Activated gamma-delta T cell treated with Interleukin-2 at 50 U/mL for 16 hours (primary cell): ENCODE results near the gene RABGAP1L.
"Not testable (repeated sequence)": the region's sequence is repeated elsewhere in the genome, so short reads cannot be mapped to it uniquely, and the experiment has no call there.

Source experiments
- DNase-seq: peaks from one replicate; pipeline ENCODE4 v3.0.0-alpha.2; 2020

The RABGAP1L gene

DNA sequence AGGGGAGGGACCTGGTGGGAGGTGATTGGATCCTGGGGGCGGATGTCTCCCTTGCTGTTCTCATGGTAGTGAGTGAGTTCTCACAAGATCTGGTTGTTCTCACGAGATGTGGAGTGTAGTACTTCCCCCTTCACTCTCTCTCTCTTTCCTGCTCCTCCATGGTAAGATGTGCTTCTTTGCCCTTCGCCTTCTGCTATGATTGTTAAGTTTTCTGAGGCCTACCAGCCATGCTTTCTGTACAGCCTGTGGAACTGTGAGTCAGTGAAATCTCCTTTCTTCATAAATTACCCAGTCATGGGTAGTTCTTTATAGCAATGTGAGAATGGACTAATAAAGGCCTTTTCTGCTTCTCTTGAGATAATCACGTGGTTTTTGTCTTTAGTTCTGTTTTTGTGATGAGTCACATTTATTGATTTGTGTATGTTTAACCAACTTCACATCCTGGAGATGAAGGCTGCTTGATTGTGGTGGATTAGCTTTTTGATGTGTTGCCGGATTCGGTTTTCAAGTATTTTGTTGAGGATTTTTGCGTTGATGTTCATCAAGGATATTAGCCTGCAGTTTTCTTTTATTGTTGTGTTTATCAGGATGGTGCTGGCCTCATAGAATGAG is 45.5 kb downstream of the RABGAP1L start:
- no peak for DNase-seq

DNA sequence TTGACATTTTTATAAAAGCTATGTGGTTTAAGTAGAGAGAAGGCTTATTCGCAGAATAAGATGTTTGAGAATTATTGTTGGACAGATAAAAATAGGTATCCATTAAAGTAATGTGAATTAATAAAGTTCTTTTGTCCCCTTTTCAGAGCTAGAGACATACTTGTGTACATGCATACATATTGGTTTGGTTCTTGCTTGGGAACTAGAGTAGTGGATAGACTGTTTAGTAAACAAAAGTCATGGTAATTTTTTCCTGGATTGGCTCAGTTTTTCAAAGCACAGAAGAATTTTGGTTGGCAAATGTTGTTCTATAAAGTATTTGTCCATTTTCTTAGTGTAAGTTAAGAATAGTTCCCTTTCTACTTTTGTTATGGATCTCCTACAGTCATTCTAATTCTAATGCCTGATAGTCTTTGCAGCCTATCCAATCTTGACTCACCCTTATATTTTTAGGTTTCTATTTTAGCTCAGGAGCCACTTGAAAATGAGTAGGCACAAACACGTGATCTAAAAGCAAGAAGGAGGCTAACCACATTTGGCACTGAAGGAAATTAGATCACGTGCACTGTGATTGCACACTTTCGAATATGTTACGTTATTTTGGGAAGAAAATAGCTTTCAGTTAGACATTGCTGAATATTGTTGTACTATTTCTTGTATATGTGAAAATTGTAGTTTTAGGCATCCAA is 47.0 kb downstream of the RABGAP1L start:
- no peak for DNase-seq

DNA sequence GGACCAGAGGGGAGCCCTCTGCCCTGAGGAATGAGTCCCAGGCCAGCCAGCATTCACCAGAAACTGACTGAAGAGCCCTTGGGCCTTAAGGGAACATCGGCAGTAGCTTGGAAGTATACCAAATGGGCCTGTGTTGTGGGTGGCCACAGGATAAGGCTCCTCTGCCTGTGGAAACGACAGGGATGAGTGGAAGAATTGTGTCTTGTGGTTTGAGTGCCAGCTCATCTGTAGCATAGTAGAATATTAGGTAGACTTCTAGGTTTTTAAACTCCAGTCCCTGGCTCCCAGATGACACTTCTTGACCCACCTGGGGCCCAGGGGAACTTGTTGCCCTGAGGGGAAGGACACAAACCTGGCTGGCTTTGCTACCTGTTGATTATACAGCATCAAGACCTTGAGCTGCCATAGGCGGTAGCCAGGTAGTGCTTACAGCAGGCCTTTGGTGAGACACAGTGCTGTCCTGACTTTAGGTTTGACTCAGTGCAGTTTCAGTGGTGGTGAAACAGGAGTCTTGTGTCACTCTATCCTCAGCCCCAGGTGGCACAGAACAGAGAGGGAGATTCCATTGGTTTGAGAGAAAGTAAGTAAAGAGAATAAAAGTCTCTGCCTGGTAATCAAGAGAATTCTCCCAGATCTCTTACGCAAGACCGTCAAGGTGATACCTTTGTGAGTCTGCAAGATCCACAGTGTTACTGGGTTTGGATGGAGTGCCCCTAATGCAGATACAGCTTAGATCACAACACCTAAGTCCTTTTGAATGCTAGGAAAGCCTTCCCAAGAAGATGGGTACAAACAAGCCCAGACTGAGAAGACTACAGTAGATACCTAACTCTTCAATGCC is 50.2 kb downstream of the RABGAP1L start:
- DNase-seq, result no peak

DNA sequence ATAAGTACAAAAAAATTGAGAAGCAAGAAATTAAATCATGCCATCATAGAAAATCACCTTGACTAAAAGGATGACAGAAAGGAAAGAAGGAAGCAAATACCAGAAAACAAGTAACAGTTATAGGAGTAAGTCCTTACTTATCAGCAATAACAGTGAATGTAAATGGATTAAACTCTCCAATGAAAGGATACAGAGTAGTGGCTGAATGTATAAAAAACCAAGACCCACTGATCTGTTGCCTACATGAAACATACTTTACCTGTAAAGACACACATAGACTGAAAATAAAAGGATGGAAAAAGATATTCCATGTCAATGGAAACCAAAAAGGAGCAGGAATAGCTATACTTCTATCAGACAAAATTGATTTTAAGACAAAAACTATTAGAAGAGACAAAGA is 52.2 kb downstream of the RABGAP1L start:
- no peak for DNase-seq

DNA sequence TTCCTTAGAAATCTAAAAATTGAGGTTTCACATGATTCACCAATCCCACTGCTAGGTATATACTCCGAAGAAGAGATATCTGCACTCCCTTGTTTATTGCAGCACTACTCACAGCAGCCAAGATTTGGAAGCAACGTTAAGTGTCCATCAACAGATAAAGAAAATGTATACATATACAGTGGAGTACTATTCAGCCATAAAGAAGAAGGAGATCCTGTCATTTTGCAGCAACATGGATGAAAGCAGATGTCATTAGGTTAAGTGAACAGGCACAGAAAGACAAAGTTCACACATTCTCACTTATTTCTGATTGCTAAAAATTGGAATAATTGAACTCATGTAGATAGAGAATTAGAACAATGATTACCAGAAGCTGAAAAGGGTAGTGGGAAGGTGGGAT is 56.4 kb downstream of the RABGAP1L start:
- no peak for DNase-seq

DNA sequence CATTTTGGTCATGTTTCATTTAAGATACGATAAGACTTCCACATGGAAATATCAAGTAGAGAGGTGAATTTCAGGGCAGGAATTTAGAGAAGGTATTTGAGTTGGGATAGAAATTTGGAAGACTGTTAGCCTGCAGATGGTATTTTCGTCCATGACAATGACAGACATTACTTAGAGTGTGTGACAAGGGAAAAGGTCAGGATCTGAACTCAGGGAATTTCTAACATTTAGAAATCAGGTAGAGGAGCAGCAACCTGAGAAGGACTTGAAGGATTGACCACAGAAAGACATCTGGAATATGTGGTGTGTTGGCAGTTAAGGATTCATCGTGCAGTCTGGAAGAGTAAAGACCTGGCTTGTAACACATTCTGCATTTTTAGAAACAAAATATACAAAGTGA is 57.9 kb downstream of the RABGAP1L start:
- no peak for DNase-seq

DNA sequence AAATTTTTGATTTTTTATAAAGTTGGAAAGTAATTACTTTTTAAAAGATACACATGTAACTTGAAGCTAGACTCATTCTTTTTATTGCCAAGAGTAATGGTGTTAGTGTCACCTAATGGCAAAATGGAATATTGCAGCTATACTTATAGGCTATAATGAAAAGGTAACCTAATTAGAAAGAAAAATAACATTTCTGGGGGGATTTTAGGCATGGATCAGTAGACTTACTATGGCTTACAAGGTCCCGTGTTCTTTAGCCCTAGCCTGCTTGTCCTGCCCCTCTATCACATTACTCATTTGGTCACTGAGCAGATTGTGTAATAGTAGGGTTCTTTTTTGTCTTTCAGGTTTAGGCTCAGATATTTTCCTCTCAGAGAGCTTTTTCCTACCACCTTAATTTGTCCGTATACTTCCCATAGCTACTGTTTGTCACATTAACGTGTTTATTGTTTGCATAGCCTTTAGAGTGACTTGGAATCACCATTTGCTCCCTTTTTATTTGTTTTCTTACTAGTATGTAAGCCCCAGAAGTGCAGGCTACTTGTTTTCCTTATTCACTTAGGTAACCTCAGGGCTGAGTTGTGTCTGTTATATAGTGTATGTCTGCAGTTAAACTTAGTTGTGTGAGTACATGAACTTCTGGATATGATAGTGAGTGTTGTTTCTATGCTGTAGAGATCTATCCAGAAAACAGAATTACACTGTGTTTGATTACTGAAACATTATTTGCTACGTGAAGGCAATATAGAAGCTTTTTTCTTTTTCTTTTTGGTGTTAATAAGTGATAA is 58.7 kb downstream of the RABGAP1L start:
- DNase-seq, result no peak

DNA sequence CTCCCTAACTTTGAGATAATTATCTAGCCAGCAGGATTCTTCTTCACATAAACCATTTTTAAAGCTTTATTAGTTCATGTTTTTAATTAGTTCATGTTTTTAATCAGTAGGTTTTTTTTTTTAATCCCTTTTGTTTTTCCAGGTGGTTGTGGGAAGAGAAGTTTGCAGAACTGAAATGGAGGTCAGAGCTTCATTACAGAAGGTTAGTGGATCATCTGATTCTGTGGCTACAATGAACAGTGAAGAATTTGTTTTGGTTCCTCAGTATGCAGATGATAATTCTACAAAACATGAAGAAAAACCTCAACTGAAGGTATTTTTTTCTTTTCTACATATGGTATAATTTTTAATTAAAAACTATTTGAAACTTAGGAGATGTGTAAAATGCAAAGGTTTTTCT is 59.7 kb downstream of the RABGAP1L start:
- no peak for DNase-seq

DNA sequence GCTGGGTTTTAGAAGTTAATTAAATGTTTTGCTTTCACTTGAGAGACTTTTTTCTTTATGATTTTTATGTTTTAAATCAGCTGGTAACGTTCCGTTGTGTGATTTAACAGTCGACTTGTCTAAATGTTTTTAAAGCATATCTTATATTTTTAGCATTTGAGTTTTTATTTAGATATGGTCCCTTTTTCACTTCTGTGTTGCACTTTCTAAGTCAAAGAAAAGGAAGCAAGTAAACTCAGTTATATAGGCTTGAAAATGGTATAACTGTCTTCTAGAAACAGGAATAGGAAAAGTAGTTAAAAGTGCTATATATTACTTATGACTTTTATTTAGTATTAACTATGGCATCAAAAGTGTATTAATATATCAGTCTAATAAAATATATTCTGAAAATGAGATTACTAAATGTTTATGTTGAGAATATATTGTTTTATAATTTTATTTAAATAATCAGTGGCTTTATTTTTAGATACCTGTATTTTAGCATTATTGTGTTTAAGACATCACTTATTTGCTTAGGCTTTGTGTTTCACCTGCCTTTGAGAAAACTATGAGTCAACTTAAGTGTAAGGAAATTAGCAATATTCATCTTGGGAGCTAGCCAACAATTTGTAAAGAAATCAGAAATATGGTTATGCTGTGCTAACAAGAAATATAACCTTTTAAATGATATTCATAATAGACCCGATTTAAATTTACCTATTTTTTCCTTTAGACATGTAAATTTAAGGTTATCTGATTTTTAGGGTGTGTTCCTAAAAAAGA is 60.5 kb downstream of the RABGAP1L start:
- no peak for DNase-seq

DNA sequence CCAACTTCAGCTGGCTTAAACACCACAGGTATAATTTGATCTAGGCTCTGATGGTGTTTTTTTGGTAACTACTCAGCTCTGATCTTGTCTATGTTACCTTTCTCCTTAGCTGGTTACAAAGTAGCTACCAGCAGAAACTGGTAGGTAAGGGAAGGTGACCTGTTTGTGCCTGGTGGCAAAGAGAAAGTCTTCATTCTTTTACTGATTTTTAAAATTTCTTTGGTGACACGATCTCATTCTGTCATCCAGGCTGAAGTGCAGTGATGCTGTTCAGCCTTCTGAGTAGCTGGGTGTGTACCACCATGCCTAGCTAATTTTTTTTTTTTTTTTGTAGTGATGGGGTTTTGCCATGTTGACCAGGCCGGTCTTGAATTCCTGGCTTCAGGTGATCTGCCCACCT is 62.4 kb downstream of the RABGAP1L start:
- DNase-seq, result no peak

DNA sequence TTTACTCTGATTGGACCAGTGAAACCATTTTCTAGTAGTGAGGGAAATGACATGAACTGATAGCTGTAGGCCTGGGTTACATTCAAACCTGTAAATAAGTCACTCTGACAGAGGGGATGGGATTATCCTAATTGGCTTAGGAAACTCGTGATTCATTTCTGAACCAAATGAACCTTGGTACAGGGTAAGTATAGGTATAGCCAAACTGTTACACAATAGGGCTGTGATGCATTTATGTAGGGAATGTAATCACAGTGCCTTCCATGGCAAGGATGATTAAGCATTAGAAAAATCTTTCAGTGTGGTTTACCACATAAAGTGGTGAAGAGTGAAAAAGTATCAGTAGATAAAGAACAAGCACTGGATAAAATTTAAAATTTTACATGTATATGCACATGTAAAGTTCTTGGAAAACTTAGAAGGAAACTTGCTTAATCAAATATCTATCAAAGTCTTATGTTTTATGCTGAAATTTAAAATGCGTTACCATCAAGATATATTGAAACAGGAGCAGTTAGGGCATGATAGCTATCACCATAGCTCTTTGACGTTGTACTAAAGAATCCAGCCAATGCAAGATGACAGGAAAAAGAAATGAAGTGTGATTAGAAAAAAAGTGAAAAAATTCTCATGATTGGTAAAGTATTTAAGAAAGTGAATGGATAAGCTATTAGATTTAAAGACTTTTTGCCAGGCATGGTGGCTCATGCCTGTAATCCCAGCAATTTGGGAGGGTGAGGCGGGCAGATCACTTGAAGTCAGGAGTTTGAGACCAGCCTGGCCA is 63.0 kb downstream of the RABGAP1L start:
- no peak for DNase-seq

DNA sequence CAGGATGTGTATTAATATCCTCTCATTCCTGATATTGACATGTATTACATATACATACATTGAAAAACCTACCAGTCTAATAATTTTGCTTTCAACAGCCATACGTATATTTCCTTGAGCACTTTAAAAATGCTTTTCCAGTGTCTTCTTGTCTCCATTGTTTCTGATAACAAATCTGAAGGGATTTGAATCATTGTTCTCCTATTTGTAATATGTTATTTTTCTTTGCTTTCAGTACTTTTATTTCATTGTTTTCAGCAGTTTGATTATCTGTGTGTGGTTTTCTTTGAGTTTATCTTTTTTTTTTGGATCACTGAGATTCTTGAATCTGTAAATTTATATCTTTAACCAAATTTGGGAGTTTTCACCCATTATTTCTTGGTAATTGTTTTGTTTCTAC is 65.3 kb downstream of the RABGAP1L start:
- no peak for DNase-seq

DNA sequence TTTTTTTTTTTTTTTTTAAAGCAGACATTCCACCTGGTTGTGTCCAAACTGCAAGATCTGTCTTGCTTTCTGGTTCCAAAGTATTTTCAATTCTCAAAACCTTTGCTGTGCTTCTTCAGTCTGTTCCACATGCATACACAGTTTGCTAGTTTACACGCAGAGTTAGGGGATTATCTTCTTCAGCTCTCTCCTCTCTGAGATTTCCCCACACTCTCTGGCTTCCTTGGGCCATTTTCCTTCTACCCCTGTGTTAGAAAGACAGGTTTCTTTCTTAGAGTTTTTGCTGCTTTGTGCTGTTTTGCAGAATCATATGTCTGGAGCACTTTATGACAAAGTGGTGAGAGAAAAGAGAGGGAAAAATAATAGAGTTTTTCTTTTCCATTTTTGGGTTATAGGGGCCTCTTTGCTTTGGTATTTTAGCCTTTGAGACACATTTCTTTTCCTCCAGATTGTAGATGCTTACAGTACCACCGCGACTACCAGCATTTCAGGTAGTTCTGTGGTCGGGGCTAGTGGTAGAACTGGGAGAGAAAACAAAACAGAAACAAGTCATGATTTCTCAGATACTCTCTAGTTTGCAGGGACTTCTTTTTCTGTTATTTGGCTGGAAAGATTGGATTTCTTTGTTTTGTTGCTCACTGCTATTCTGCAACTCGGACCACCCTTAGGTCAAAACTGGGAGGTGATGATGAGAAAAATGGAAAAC is 66.3 kb downstream of the RABGAP1L start:
- DNase-seq, result no peak

DNA sequence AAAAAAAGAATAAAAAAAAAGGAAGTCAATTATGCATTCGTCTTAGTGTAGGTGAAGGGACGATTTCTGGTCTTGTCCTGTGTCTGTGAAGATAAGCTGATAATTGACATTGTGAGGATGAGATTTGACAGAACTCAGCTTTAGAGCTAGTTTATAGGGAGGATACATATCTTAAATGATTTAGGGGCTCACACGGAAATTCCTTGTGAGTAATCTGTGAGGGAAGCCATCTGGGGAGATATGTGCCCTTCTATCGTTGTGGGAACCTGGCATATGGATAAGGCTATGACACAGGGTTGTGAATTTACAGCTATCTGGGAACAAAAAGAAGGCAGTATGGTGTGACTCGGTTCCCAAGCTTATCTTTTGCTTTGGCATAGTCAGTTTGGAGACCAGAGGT is 71.1 kb downstream of the RABGAP1L start:
- no peak for DNase-seq

DNA sequence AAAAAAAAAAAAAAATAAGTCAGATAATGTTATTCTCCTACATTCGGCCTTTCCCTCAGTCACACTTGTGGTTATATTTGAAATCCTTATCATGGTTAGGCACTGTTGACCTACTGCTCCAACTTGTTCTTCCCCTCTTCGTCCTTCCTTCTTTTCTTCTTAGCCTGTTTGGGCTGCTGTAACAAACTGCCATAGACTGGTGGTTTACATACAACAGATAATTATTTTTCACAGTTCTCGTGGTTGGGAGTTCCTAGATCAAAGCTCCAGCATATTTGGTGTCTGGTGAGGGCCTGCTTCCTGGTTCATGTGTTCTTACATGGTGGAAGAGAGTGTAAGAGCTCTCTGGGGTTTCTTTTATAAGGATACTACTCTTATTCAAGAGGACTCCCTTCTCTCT is 73.4 kb downstream of the RABGAP1L start:
- DNase-seq, result no peak

DNA sequence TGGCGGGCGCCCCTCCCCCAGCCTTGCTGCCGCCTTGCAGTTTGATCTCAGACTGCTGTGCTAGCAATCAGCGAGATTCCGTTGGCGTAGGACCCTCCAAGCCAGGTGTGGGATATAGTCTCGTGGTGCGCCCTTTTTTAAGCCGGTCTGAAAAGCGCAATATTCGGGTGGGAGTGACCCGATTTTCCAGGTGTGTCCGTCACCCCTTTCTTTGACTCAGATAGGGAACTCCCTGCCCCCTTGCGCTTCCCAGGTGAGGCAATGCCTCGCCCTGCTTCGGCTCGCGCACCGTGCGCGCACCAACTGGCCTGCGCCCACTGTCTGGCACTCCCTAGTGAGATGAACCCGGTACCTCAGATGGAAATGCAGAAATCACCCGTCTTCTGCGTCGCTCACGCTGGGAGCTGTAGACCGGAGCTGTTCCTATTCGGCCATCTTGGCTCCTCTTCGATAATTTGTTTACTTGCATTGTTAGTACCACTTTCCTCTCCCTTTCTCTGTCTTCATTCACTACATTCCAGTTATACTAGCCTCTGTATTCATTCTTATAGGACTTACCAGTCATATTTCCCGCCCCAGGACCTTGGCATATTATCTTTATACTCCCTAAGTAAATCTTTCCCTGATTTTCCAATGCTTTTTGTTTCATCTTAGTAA is 79.7 kb downstream of the RABGAP1L start:
- not testable (repeated sequence) for DNase-seq

DNA sequence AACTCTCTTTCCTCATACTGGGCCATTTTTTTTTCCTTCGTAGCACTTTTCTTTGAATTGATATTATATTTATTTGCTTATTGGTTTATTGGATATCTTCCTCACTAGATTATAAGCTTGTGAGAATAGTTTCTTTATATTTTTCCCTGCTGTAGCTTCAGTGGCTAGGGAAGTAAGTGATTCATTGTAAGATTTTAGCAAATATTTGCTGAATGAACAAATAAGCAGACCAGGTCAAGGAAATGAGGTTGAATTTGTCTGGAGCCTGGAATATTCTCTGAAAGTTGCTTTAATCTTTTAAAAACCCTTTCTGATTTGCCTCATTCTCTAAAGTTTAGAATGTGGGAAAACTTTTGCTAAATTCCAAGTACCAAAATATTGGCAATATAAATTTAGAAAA is 80.2 kb downstream of the RABGAP1L start:
- no peak for DNase-seq

DNA sequence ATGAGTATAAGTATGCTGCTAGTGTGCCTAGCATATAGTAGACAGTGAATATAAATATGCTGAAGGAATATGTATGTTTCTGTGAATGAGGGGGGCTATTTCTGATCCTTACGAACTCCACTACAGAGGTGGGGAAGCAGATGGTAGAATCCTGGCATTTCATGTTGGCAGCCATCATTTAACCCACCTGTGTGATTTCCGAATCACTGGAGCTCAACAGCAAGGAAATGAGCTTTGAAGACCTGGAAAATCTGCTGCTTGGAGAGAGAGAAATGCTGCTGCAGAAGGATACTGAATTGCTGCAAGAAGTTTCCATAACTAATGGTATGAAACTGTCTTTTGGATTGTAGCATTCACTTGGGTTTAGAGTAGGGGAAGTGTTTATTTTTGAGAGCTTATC is 83.5 kb downstream of the RABGAP1L start:
- DNase-seq, result no peak

DNA sequence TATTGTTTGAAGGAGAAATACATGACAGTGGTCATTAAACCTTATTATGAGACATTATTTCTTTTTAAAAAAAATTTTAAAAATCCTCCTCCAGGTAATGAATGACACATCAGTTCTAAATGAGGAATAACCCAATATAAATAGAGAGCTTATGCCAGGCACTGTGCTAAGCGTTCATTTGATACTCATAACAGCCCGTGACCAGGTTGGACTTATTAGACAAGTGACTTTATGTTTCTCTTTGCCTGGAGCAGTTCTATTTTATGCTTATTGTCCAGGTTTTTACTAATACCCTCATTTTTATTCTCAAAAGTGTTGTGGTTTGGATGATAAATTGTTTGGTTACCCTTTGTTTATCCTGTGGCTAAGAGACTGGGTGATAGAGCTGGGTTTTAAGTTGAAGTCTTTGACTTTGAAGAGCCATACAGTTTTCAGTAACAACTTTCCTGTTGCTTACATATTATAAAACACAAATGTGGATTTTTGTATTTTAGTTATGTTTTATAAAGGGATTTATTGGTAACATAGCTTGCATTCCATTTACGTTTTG is 84.2 kb downstream of the RABGAP1L start:
- DNase-seq, result no peak

DNA sequence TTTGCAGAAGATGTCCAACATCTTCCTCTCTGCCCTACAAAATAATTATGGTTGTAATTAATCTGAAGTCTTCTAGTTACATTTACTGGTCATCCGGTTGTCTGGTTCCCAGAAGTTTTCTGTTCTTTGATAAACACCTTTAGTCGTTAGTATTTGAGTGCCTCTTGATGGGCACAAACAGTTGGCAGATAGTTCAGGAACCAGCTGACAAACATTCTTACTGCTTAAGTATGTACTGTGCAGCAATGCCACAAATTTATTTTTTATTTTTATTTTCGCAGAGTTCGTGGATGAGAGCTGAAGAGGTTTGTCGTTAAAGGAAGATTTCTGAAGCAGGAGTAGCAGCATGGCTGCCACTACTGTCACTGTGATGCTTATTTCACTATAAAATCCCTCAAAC is 84.7 kb downstream of the RABGAP1L start:
- DNase-seq, result no peak
